Measurements from ENCODE around the gene ARHGEF37.

Gene ARHGEF37

DNA sequence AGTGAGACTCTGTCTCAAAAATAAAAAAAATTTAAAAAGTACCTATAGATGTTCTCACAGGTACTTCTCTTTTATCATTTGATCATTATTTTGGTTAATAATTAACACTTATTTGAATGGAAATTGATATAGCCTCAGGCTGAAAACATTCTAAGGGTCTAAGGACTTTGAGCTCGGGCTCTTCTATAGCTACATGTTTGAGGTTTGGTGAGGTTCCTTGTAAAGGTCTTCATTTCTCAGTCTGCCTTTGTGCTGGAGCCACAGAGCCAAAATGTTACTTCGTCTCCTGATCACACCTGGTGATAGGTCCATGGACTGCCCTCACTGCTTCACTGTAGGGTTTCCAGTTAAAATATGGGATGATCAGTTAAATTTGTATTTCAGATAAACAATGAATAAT, 22.6 kb downstream of the ARHGEF37 start:
- no peak for DNase-seq

DNA sequence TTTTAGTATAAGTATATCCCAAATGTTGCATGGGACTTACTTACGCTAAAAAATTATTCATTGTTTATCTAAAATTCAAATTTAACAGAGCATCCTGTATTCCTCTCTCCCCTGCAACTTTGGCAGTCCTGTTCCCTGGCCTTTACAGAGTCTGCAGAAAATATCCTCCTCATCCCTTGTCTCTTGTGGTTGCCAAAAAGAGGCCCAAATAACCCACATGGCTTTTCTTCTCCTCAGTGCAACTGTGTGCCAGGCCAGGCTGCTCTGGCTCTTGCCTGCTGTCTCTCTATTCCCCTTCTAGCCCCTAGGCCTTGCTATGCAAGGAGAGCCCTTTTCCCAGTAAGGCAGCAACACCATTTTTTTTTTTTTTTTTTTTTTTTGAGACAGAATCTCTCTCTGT, 23.0 kb downstream of the ARHGEF37 start:
- DNase-seq, result no peak

DNA sequence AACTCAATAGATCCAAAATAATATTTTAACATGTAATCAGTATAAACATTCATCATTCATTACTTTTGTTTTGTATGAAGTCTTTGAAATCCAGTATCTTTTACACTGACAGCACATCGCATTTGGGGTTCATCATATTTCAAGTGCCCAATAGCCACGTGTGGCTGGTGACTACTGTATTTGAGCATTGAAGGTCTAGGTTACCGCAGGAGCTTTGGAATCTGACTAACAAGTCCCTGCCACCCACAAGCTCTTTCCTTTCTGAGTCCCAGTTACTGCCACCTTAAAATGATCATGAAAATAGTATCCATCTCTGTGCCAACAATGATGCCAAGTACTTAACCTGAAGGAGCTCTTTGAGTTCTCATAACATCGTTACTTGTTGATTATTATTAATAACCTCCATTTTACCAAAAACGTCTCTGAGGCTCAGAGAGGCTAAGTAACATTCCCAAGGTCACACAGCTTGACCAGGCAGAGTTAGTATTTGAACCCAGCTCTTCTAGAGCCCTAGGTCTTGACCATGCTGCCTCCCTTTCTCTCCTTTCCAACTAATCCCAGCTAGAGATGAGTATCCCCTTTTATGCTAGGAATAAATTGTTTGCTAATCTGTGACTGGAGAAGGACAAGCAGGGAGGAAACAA, 24.2 kb downstream of the ARHGEF37 start:
- DNase-seq, result no peak

DNA sequence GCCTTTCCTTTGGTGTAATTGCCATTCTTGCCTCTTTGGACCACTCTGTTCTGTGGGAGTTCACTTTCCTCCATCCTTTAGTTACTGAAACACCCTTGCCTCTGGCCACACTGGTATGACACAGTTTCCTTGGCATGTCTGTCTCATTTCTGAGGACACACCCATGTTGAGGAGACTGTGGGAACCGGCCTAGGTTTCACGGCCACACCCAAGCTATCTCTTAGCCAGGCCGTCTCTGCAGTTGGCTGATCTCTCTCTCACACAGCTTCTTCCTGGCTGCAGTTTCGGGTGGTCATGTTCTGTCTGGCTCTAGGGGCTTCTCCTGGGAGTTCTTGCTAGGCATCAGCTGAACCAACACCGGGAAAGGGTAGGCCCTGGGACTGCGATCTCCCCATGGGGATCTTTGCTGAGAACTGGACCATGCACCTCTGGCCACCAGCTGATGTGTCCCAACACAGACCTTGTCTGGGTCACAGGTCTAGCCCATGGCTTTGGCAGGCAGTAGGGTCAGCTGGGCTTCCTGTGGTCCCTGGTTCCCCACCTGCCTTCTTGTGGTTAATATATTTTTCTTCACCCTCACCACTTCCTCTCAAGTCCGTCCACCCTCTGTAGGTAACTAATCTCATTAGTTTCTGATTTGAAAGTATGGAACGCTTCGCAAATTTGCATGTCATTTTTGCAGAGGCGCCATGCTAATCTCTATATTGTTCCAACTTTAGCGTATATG, 24.9 kb downstream of the ARHGEF37 start:
- DNase-seq, result peak; percentile 36

DNA sequence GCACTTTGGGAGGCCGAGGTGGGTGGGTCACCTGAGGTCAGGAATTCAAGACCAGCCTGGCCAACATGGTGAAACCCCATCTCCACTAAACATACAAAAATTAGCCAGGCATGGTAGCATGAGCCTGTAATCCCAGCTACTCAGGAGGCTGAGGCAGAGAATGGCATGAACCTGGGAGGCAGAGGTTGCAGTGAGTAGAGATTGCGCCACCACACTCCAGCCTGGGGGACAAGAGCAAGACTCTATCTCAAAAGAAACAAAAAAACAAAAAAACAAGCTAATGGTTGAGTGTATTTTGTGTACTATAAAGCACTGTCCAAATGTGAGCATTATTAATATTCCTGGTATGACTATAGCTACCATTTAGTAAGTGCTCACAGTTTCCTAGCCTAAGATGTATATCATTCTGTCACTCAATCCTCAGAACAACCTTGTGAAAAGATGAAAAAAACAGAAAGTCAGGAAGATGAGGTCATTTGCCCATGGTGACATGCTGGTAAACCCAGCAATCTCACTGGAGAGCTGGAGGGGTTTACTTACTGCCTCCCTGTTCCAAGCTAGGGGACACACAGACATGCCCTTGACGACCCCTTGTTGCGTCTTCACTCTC, 27.7 kb downstream of the ARHGEF37 start:
- DNase-seq, result no peak

DNA sequence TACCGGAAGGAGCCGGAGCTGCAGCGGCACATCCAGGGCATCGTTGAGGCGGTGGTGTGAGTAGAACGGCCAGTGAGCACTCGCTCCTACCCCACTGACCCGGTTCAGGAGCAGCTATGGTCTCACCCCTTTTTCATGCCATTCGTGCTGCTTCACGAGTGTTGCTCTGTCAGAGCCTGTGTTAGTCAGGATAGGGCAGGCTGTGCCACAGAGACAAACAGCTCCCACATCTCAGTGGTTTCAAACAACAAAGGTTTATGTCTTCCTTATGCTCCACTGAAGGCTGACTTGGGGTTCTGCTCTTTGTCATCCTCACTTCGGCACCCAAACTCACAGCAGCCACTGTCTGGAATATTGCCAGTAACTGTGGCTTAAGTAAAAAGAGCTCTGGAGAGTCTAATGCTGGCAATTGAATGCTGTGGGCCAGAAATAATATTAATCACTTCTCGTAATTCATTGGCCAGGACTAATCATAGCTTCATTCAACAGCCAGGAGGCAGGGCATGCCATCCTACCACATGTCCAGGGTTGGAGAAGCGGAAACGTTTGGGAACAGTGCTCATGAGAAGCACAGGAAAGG, 28.4 kb downstream of the ARHGEF37 start:
- DNase-seq, result no peak

DNA sequence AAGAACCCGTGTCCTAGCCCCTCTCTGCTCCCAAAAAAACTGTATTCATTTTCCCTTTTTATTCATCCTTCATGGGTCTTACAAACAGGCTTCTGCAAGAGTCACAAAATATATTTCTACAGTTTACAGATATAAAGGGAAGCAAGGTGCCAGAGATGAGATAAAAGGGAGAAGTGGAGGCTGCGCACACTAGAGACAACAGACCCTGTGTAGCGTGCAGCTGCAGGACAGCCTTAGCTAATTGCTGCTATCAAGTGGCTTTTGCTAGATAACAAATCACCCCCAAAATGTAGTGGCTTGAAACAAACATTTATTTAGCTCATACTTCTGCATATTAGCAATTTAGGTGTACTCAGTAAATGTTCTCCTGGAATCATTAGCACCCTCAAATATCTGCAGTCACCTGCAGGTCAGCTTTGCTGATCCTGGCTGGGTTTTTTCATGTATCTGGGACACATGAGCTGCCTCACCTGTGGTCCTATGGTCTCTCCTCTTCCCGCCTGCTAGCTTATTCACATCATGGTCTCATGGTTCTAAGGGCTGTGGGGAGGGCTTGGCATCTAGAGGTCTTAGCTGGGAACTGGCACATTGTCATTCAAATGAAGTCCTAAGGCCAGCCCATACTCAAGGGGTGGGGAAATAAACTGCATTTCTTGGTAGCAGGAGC, 29.4 kb downstream of the ARHGEF37 start:
- DNase-seq, result no peak

DNA sequence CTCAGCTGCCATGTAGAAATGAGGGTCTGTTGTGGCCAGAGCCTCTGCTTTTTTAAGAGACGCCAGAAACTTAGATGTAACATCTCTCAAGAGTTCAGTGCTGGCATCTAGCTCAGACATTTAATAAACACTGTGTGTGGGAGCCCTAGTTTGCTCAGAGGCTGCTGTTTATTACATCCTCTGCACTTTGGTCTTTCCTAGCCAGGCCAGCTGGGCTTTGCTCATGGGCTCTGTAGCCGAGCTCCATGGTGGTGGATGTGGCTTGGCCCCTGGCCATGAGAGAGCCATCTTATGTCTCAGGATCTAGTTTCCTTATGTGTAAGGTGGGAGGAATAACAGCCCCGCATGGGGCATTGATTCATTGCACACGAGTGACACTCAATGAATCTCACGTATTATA, 30.0 kb downstream of the ARHGEF37 start:
- DNase-seq, result peak; percentile 52

DNA sequence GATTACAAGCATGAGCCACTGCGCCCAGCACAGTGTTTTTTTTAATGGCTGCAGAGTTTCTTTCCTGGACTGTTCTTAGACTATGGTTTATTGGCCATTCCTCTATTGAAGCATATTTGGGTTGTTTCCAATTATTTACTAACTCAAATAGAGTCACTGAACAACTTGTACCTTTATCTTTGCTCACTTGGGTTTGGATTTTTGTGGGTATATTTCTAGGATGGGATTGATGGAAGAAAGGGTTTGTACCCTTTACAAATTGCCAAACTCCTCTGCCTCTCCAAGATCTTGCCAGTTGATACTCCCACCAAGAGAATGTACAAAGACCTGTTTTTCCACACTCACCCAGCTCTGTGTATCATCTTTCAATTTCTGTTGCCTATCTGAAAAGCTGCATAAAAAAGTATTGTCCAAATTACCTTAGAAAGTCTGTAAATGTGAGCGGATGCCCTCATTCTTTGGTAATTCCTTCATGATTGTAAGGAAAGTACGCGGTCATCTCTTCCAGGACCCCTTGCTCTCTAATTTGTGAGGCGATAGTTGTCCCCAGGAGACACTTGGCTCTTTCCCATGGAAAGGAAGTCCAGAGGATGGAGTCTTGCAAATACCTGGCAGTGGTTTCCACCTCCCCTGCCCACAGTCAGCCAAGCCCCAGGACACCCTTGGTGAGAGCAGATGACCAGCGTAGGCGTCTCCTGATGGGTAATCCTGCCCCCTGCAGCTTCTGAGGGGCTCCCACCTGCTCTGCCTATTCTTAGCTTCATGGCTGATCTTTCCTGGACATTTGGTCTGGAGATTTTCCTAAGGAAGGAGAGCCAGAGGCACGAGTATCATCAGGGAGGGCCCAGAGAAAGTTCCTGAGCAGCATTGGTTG, 33.0 kb downstream of the ARHGEF37 start:
- DNase-seq, result no peak

DNA sequence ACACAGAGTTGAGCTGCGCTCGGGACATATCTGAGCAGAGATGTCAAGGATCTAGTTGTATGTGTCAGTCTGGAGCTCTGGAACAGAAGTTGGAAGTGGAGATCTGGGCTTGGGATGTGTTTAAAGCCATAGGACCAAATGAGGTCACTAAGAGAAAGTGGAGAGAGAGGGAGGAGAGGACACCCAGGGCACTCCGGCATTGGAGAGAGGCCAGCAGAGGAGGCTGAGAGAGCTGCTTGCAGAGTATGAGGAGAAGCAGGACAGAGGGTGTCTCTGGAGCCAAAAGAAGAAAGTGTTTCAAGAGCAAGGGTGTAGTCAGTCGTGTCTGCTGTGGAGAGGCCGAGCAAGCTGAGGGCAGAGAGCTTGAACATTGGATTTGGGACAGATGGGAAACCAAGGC, 34.7 kb downstream of the ARHGEF37 start:
- no peak for DNase-seq

DNA sequence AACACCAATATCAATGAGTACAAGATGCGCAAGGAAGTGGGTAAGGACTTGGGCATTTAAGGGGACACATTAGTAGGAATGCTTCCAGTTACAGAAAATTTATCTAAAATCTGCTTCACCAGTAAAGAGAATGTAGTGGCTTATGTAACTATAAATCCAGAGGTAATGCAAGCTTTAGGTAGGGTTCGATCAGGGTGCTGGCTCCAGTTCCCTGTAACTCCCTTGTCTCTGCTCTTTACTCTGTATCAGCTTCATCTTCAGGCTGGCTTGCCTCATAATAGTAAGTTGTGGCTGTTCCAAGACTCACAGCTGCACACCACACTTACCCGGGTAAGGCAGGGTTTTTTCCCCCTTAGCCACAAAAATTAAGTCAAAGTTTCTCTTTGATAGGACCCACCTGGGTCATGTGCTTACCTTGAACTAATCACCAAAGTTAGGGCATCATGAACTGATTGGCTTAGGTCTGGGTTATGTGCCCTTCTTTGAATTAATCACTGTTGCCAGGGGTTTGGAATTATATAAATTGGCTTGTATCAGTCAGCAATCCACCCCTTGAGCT, 35.5 kb downstream of the ARHGEF37 start:
- DNase-seq, result no peak

DNA sequence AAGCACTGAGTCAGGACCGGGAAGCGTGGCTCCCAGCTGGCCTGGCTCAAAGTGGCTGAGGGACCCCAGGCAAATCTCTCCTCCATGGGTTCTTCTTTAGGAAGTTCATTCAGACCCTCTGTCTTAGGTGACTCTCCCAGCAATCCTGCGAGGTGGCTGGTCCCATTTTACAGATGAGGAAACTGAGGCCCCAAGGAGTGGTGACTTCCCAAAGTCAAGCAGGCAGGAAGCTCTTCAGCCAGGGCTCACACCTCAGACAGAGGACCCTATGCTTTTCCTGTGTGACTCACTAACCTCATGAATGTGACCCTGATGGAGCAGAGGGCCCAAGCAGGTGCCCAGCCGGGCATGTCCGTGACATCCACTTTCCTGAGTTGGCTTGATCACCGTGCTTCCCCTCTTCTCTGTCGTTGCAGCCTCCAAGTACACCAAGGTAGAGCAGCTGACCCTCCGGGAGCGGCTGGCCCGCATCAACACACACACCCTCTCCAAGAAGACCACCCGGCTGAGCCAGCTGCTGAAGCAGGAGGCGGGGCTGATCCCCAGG, 36.5 kb downstream of the ARHGEF37 start:
- DNase-seq, result no peak

DNA sequence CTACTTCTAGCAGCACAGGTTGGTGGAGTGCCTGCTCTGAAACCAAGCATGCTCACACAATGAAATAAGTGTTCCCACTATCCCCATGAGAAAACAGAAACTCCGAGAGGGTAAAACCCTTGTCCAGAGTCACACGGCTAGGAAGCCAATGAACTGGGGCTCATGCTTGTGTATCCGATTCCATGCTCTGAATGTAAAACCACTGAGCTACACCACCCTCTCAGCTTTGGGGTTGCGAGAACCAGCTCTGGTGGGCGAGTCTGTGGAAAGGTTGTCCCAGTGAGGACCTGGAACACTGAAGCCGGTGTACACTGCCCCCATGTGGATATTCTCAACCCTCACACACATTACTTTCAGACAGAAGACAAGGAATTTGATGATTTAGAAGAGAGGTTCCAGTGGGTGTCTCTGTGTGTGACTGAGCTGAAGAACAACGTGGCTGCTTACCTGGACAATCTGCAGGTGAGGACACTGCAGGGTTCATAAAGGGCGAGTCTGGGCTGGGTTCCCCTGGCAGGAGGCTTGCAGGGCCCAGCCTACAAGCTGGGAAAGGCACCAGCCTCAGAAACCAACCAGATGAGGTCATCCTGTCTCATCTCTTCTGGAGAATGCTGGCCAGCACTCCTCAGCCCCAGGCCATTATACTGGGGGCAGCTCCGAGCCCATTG, 37.4 kb downstream of the ARHGEF37 start:
- peak; percentile 50 for DNase-seq

DNA sequence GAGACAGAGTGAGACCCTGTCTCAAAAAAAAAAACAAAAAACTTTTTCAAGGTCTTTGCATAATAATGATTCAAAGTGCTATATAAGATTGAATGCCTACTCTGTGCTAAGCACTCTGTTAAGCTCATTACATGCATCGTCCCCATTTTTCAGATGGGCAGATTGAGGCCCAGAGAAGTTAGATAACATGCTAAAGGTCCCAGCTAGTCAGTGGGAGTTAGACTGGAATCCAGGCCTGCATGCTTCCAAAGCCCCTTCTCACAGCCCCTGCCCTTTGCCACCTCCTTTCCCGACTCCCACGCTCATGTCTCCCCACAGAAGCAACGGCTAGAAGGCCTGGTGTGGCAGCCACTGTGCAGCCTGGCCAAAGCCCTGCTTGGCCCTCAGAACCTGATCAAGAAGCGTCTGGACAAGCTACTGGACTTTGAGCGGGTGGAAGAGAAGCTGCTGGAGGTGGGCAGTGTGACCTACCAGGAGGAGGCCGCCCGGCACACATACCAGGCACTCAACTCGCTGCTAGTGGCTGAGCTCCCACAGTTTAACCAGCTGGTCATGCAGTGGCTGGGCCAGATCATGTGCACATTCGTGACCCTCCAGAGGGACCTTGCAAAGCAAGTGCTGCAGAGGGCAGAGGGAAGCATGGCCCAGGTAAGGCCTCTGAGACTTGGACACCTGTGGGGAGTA, 40.3 kb downstream of the ARHGEF37 start:
- DNase-seq, result no peak

DNA sequence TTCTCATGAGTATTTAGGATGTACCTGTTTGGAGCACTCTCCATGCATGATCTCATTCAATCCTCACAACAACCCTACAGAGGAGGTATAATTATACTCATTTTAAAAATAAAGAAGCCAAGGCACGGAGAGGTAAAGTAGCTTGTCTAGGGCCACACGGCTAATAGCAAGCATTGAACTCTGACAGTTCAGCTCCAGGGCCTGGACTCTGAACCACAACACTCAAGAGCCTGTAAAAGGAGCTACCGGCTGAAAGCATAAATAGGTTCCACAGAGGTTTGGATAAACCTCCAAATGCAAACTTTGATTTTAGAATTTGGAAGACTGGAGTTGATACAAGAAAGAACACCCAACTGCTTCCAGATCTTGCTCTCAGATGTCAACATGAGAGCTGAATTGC, 41.2 kb downstream of the ARHGEF37 start:
- DNase-seq, result no peak

DNA sequence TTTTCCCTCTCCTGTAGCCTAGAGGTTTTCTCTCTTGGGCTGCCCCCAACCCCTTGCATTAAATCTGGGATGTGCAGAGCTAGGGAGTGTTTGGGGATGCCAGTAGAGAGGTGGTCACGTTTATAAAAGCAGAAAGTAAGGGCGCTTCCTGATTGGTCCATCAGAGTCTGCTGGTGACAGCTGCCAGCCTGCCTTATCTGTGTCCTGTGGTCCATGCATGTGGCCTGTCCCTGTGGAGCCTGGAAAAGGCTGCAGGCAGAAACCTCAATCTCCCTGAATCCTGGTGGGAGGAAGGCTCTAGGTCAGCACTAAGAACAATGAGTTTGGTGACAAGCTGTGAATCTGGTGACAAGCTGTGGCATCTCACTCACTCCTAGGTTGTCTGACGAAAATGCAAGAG, 42.2 kb downstream of the ARHGEF37 start:
- no peak for DNase-seq

DNA sequence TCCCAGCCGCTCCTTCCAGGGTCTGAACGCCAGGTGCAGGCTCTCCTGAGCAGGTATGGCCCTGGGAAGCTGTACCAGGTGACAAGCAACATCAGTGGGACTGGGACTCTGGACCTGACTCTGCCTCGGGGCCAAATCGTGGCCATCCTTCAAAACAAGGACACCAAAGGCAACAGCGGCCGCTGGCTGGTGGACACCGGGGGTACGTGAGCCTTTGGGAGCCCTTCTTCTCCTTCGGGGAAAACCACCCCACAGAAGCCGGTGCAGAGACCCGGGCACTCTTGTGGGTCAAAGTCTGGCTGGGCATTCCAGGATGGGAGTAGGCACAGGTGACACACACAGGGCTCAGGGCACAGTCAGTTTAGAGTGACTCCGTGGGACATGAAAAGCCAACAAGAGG, 45.8 kb downstream of the ARHGEF37 start:
- DNase-seq, result no peak

DNA sequence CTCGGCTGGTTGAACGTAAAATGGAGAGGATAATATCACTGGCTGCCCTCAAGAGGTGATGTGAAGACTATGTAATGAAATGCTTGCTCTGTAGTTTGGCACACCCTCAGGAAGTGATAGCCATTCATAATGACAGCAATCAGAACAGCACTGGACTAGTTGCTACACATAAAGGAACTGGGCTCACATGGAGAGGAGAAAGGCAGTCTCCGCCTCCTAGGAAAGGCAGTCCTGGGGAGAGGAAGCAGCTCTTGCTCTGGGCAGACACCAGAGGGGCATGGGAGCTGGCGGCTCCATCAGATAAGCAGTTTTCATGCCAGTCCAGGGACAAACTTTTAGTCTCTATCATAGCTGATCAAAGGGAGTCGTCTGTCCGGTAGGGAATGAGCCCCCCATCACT, 46.9 kb downstream of the ARHGEF37 start:
- no peak for DNase-seq

DNA sequence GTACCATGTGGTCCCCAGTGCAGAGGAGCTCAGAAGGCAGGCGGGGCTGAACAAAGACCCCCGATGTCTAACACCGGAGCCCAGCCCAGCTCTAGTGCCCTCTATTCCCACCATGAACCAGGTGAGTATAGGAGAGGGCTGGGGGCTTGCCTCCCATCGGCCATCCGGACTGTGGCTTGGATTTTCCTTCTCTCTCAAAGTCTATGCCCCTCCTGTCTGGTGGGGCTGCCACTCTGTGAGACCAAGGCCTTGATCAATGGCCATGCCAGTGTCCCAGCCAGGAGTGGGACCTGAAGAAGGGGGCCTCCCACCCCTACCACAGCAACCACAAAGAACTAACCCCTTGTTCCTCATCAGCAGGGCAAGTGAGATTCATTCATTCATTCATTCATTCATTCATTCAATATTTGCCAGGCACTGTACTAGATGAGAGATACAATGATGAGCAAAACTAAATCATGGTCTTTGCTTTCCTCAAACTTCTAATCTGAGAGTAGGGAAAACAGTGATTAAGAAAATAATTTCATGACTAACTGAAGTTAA, 47.6 kb downstream of the ARHGEF37 start:
- no peak for DNase-seq

DNA sequence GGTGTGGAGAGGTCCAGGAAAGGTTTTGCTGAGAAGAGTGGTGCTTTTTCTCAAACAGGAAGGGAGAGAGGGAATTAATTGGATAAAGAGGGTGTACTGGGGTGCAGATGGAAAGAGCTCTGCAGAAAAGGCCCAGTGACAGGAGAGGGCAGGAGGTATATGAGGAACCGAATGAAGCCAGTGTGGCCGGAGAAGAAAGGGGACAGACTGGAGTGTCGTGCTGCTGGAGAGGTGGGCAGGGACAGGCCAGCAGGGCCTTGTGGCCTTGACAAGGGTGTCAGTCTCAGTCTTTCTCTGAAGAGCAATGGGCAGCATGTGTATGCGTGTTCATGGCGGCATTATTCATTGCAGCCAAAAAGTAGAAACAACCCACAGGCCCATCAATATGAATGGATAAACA, 48.1 kb downstream of the ARHGEF37 start:
- DNase-seq, result no peak

All from right hindlimb (tissue), 1 donor.